GM19240 (cell line): ENCODE results near the gene ESR2.
"Not testable (repeated sequence)": the region's sequence is repeated elsewhere in the genome, so short reads cannot be mapped to it uniquely, and the experiment has no call there.

Experiments used
- DNase-seq: peaks from one replicate; pipeline ENCODE4 v3.0.0; 2011; ENCODE audit warnings: low spot score; ENCODE audit not compliant: insufficient read length

Gene ESR2

DNA sequence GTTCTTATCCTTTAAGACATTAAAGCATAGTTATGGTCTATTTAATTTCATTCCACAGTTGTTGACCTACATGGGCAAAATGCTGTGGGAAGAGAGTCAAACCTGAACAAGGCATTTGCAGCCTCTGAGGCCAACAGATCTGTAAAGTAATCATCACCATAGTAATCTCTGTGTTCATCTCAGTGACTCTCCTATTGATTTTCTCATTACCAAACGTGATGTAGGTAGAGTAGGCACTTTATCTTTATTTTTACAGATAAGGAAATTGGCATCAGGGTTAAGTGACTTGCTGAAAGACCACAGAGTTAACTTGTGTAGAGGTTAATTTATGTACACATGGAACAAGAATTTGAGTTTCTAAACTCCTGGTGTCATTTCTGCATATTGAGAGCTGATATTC is 203.0 kb downstream of the ESR2 start:
- DNase-seq, result no peak

DNA sequence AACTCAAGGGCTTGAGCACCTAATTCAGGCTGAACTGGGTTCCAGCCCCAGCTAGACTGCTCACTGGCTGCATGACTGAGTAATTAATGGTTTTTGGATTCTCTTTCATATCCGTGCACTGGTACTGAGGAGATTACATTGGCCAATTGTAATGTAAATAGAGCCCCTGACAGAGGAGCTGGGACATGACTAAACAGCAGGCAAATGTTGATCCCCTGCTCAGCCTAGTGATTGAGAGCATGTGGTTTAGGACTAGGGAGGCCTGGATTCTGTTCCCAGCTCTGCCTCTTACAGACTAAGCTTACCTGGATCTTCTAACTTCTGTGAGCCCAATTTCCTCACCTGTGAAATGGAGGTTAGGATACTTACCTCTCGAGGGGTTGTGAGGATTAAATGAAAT is 204.3 kb downstream of the ESR2 start:
- no peak for DNase-seq

DNA sequence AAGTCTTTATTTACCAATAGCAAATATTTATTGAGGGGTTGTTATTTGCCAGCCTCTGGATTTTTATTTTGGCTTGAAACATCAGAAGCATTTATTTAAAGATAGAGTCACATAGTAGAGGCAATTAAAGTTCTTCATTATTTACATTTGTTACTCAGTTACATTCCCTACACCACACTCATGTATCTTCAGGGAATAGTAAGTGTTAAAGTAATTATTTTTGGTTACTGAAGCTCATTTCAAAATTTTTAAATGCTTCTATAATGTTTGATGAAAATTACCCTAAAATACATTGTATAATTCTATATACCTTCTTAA is 205.6 kb downstream of the ESR2 start:
- DNase-seq, result no peak

DNA sequence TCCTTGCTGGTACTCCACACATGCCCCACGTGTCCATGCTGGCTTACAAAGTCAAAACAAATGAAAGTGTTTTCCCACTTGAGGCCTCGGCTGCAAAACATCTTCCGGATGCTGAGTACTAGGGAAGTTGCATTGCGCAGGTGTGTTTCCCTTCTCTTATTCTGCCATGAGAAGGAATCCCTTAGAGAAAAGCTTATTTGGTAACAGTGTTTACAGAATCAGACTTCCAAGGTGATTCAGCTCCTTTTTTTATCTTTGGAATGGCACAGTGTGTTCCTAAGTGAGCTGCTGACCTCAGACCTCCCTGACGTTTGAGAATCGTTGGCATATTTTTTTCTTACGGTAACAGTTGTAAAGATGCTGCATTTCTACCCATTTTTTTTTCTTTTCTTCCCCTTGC is 211.3 kb downstream of the ESR2 start:
- DNase-seq, result no peak

DNA sequence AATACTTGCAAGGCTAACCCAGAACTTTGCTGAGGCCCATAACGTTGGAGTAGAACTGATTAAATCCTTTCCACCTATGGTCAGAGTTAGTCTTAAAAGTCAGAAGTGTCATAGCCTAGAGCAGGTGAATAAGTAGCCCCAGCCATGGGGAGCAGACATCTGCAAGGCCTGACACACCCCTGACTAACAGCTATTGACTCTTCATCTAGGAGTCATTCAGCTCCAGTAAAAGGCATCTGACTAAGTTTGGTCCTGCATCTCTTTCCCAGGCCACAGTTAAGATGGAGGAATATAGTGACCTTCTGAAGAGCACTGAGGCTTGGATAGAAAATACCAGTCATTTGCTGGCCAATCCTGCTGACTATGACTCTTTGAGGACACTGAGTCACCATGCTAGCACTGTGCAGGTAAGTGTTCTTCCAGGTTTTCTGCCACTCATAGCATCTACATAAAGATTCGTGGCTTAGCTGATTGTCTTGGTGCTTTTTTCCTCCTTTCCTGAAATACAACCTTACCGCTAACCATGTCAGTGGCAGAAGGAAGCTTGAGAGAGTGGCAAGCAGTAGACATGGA is 212.9 kb downstream of the ESR2 start:
- no peak for DNase-seq

DNA sequence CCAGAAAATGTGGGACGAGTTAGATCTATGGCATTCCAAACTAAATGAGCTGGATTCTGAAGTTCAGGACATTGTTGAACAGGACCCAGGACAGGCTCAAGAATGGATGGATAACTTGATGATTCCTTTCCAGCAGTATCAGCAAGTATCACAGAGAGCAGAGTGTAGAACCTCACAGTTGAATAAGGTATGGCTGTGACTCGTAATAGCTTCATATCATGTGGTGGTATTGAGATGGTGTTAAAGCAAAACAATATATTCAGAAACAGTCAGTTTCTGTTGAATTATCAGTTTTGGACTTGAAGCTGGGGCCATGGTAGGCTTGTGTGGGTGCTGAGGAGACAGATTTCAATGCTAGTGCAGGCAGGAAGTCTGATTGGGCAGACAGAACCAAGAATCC is 213.7 kb downstream of the ESR2 start:
- no peak for DNase-seq

DNA sequence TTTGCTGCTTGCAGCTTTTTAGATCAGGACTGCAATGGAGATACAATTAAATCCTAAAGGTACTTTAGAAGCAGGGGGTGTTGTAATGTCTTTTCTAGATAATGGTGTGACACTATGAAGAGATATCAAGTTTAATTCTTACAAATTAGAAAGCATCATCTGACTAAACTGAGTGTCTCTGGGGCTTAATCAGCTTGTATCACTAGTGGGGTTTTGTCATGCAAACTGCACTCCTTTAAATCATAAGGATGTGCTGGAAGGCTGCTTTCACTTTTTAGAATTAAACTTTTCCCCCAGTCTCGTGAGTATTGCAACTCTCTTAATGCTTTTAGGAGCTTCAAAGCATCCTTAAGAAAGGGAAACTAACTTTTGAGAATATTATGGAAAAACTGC is 218.6 kb downstream of the ESR2 start:
- no peak for DNase-seq

DNA sequence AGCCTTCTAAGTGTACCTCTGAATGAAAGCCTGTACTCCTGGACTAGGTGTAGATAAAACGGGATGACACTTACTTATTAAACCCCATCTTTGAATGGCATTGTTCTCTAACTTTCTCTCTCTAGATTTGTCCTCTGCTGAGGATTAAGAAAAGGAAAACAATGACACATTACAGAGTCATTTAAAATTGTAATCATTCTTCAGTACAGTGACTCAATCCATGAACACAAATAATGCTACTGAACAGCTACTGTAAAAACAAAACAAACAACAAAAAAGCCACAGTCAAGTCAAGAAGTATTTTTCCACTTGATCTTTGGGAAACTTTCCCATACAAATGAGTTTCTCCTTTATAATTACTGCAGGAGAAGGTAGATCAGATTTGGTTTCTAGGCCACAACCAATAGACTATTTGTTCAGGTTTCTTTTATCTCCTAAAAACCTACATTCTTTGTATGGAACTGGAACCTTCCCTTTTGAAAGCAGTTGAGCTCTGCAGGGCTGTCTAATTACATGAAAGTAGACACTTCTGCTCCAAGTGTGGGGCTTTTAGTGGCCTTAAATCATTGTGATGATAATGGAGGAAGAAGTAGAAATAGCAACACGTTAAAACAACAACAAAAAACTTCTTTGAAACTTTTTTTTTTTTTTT is 219.1 kb downstream of the ESR2 start:
- DNase-seq, result no peak

DNA sequence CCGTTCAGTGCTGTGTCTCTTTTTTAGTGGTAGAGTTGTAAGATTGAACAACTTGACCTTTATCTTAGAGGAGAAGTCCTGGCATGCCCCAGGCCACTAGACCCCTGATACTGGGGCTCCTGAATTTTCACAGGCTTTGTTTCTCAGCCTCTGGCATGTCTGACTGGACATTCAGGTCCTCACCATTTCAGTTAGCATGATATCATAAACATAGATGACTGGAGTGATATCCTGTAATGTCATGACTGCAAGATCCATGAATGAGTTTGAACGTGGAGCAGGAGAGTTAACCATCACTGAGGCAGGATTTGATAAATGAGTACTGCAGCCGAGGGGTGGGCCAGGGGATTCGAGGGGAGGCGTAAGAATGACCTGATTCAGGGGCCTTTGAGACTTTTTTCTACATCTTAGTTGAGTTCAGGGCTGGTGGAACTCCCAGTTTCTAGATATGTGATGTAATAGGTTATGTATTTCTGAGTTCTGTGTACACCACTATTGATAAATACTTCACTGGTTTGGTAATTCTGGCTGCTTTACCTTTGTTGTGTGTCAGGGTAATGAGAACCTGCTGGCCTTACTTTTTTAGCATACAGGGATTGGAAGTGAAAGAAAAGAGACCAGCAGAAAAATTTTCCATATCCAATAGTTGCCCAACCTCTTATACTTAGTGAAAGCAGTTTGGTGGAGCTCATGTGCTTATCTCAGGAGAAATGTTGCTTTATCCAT is 224.4 kb downstream of the ESR2 start:
- no peak for DNase-seq

DNA sequence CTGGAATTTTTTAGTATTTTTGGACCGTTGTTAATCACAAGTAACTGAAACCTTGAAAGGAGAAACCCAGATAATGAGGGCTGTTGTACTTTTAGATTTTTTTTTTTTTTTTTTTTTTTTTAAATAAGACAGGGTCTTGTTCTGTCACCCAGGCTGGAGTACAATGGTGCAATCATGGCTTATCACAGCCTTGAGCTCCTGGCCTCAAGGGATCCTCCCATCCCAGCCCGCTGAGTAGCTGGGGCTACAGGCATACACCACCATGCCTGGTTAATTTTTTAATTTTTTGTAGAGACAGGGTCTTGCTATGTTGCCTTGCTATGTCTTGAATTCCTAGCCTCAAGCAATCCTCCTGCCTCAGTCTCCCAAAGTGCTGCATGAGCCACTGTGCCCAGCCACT is 229.7 kb downstream of the ESR2 start:
- DNase-seq, result no peak

DNA sequence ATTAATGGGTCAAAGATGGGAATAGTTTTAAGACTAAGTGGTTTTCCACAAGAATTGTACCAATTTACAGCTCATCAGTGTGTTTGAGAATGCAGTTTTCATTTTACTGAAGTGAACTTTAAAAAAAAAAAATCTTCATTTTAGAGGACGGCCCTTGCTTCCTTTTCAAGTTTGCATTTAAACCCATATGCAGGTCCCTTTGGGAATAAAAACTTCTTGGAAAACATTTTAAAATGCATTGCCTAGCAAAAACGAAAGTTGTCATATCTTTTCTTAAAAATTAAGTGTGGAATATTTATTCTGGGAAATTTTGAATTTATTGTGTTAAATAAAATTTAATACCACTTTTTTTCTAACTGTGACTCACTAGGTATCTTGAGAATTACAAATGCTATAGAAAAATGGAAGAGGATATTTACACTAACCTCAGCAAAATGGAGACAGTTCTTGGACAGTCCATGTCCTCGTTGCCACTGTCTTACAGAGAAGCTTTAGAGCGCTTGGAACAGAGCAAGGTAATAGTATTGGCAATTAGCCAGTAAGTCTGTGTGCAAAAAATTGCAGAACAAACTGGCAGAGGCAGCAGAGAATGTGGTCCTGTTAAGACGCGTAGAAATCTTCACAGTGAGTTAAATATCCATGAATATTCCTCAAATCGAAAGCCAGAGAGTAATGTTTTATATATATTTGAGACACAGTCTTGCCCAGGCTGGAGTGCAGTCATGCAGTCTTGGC is 231.6 kb downstream of the ESR2 start:
- DNase-seq, result no peak

DNA sequence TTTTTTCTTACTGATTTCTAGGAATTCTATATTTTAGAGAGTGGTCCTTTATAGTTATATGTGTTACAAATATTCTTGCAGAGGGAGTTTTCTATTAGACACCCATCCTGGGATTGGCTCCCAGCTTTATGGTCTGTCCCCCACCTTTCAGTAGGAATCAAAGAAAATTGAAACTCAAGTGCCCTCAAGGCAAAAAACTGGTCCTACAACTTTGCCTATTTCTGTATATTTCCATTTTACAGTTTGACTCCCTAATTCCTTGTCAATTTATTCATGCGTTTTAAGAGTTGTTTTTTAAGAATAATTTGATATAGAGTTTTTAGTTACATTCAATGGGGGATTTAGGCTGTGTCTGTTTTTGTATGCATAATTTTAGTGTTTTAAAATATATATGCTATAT is 232.5 kb downstream of the ESR2 start:
- no peak for DNase-seq

DNA sequence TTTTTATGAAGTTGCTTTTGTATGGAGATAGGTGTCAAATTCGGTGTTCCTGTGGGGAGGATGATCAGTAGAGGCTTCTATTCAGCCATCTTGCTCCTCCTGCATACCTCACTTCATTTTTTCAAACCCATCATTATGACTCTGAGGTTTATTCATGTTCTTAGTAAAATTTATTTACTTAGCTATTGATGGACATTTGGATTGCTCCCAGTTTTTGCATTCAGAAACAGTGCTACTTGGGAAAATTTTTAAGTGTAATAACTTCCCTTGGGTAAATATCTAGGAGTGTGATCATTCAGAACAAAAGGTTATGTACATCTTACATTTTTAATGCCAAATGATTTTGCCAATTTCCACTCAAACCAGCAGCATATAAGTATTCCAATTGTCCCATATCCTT is 233.1 kb downstream of the ESR2 start:
- no peak for DNase-seq

DNA sequence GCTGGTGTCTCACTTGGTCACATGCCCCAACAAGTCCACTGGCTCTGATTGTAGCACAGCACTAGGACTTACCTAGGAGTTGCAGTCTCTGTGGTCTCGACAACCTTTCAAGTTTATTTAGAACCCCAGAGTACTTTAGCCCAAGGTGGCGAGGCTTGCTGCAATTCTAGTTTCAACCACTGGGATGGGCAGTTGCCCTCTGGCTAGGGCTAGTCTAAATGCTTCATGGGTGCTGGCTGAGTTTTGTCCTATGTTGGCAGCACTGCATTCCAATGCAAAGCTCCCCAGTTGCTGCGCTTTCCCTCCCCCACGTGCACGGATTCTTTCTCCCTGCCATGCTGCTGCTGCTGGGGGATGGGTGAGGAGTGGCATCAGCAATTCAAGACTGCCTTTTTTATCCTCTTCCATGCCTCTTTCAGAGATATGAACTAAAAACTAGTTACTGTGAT is 233.5 kb downstream of the ESR2 start:
- no peak for DNase-seq

DNA sequence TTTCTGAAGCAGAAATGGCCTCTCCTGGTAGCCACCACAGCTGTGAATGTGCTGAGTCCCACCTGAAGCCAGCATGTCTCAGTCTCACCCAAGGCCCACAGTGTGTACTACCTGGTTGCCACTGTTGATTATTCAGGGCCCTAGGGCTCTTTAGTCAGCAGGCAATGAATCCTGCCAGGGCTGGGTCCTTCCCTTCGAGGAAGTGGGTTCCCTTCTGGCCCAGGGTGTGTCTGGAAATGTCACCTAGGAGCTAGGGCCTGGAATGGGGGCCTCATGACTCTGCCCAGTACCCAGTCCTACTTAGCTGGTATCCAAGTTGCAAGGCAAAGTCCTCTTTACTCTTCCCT is 234.0 kb downstream of the ESR2 start:
- no peak for DNase-seq

DNA sequence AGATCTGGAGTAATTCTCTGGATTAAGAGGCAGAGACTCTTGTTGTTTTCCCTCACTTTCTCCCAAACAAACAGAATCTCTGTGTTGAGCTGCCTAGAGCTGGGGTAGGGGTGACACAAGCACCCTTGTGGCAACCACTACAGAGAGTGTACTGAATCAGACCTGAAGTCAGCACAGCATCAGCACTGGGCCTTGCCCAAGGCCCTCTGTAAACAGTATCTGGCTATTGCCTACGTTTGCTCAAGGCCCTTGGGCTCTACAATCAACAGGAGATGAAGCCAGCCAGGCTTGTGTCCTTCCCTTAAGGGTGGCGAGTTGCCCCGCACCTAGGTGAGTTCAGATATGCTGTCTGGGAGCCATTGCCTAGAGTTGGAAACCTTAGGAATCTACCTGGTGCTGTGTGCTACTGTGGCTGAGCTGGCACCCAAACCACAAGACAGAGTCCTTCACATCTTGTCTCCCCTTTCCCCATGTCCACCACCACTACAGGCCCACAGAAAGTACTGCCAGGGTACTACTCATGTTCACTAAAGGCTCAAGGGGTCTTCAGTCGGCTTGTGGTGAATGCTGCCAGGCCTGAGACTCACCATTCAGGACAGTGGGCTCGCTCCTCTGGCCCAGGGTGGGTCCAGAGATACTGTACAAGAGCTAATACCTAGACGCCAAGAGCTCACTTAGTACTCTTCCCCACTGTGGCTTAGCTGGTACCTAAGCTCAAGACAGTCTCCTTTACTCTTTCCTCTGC is 234.5 kb downstream of the ESR2 start:
- no peak for DNase-seq

DNA sequence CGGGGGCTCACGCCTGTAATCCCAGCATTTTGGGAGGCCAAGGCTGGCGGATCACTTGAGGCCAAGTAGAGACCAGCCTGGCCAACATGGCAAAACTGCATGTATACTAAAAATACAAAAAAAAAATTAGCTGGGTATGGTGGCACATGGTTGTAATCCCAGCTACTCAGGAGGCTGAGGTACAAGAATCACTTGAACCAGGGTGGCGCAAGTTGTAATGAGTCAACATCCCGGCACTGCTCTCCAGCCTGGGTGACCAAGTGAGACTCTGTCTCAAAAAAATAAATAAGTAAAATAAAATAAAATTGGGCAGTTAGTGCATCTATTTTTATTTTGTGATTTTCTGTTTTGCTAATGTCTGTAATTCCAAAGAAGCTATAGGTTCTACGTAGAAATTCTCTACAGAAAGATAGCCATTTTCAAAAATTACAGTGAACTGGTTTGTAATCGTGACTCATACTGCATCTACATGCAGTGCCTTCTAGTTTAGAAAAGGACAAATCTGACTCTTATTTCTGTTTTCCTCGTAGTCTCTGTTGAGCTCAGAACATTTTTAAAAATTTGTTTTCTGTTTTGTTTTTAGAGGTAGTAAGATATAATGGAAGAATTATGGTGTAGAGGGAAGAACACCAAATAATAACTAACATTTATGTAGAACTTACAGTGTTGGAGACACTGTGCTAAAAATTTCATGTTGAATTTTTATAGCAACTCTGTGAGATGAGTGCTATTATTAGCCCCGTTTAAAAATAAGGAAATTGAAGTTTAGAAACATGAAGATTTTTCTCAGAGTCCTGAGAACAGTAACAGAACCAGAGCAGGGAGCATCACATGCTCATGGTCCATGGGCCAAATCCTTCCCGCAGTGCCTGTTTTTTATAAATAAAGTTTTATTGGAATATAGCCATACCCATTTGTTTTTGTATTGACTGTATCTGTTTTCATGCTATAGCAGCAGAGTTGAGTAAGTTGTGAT is 240.2 kb downstream of the ESR2 start:
- DNase-seq, result no peak

DNA sequence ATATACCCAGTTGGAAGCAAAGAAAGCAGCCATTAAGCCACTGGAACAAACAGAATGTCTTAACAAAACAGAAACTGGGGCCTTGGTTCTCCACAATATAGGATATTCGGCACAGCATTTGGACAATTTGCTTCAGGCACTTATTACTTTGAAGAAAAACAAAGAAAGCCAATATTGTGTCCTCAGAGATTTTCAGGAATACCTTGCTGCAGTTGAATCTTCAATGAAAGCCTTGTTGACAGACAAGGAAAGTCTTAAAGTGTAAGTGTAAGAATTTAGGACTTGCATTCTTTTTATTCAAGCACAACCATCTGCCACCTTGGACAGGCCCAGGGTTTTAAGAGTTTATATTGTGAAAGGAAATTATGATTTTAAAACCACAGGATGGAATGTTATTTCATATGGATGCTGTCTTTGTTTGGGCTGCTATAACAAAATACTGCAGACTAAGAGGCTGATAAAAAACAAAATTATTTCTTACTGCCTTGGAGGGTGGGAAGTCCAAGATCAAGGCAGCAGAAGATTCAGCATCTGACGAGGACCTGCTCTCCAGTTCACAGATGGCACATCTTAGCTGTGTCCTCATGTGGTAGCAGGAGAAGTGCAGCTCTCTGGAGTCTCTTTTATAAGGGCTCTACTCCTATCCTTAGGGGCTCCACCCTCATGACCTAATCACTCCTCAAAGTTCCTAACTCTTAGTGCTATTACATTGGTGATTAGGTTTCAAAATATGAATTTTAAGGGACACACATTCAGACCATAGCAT is 244.4 kb downstream of the ESR2 start:
- no peak for DNase-seq

DNA sequence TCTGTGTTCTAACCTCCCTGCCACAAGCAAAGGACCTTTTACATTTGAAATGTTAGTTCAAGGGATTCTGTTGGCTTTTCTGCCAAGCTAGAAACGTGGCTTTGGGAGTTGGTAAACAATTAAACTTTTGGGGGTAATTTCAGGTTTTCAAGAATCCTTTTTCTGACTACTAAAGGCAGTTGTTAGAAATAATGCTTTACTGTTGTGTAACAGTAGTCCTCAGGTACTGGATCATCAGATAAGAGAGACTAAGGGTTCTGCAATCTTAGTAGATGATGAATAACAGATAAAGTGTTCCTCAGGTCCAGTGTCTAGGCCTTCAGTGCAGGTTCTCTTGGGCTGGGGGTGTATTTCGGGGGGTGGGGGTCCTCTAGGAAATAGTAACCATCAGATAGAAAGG is 249.1 kb downstream of the ESR2 start:
- DNase-seq, result no peak

DNA sequence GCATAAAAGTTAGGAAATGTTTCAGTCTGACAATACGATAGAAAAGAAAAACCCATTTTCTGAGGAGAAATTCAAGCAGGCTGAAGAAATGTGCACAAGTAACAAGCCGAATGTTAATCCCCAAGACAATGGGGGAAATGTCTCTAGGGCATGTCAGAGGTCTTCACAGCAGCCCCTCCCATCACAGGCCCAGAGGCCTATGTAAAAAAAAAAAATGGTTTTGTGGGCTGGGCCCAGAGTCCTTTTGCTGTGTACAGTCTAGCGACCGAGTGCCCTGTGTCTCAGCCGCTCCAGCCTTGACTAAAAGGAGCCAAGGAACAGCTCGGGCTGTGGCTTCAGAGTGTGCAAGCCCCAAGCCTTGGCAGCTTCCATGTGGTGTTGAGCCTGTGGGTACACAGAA is 250.9 kb downstream of the ESR2 start:
- not testable (repeated sequence) for DNase-seq
